SW480 (cell line): Measurements from ENCODE around the gene GSKIP.
"Not testable (repeated sequence)": the region's sequence is repeated elsewhere in the genome, so short reads cannot be mapped to it uniquely, and the experiment has no call there.

Experiments used
- DNase-seq: peaks from one replicate; pipeline ENCODE4 v3.0.0-alpha.2; 2016; ENCODE audit warnings: low spot score

The GSKIP gene, protein sequence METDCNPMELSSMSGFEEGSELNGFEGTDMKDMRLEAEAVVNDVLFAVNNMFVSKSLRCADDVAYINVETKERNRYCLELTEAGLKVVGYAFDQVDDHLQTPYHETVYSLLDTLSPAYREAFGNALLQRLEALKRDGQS

DNA sequence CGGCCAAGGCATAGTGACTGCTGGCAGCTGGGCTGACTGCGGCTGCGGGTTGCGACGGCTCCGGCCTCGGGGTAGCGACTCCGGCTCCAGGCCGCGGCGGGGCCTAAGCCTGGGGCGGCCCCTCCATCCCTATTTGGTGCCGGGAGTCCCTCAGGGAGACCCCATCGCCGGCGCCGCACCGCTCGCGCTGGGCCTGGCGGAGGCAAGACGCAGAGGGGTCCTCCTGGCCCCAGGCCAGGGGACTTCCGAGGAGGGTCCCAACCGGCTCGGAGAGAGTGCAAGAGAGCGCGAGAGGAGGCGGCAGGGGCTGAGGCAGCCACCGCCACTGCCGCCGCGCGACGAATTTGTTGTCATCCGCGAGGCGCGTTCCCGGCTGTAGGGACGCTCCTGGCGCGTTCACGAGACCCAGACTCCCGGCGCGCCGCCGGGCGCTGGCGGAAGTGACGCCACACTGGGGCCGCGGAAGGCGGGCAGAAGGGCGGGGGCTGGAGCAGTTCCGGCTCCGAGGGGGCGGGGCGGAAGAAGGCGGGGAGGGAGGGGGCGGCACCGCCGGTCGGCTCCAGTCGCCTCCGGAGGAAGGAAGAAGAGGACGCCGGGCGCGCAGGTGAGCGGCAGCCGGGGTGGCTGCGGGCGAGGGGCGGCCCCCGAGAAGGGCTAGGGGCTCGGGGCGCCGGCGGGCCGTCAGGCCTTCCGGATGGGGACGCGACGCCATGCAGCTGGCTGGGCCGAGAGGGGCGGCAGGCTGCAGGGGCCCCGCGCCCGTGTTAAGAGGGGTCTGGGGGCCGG is at the start of gene GSKIP, which contains the start of gene ATG2B:
TSS of gene GSKIP (plus strand) at position 562 of the 786 bp plus-strand sequence. CDS start 18,722 bp downstream, outside the sequence.
TSS of gene ATG2B (minus strand) at position 377 of the 786 bp plus-strand sequence. CDS start at position 12, 365 bp downstream.
- DNase-seq: peak; percentile 92

DNA sequence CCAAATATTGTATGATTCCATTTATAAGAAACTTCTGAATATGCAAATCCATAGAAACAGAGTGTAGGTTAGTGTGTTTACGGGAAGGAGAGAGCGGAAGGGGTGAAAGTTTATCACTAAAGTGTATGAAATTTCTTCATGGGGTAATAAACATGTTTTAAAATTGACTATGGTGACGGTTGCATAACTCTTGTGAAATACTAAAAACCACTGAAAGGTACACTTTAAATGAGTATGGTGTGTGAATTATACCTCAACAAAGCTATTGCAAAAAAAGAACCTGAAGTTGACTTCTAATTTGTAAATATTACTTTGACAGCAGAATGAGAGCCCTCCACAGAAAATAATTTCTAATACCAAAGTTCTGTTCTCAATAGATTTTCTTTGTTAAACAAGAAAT is 47.2 kb upstream of the GSKIP start:
- no peak for DNase-seq

DNA sequence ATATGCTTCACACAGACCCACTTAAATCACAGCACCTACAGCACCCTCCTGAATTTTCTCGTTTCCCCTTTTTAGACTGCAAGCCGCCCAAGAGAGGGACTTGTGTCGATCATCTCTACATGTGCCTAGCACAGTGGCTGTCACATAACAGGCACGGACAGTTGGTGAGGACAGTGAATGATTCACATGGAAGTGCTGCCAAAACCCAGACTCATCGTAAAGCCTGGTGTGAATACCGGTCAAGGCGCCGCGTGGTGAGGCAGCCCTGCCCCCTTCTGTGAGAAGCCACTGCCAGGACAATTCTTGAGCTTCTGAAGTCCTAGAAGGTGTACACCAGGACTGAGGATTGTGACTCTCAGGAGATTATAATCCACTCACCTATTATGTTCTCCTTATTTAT is 44.5 kb upstream of the GSKIP start:
- DNase-seq: no peak

DNA sequence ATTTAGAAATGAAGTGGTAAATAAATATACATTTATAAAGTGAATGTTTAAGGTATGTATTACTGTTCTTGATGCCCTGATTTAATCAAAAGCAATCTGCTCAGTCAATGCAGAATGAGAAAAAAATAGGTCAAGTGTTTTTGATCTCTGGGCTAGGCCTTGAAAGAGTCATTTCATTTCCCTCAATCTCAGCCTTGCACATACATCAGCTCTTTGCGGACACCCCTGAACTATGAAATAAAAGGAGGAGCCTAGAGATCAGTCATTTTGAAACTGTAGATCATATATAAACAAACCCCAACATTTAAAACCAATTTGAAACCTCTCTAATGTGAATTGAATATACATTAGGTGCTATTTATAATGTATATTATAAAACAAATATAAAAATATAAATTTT is 42.7 kb upstream of the GSKIP start:
- DNase-seq: no peak

DNA sequence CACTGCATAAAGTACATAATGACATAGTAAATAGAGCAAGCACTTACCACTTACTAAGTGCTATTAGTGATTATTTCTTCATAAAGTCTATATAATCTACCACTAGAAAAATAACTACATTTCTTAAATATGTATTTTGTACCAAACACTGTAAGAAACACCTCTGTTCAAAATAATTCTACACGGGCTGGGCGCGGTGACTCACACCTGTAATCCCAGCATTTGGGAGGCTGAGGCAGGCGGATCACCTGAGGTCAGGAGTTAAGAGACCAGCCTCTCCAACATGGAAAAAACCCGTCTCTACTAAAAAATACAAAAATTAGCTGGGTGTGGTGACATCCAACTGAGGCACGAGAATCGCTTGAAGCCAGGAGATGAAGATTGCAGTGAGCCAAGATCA is 39.1 kb upstream of the GSKIP start:
- no peak for DNase-seq

DNA sequence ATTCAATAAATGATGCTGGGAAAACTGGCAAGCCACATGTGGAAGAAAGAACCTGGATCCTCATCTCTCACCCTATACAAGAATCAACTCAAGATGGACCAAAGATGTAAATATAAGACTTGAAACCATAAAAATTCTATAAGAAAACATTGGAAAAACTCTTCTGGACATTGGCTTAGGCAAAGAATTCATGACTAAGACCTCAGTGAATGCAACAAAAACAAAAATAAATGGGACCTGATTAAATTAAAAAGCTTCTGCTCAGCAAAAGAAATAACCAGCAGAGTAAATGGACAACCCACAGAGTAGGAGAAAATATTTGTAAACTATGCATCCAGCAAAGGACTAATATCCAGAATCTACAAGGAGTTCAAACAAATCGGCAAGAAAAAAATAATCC is 24.8 kb upstream of the GSKIP start:
- no peak for DNase-seq

DNA sequence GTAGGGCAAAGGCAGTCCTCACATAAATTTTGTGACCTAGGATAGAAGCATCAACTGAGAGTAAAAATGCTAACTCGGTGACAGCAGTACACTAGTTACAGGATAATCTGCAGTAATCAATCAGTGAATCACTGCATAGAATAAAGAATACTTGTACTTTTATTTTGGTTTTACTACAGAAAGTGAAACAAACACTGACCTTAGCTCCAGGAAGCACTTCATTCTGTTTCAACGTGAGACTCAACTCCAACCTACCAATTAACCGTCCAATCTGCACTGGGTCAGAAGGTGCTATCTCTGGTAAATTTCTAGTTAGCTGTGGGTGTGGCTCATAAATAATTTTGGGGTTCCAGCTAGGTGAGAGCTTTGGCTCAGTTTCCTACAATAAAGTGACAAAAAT is 22.0 kb upstream of the GSKIP start:
- no peak for DNase-seq

DNA sequence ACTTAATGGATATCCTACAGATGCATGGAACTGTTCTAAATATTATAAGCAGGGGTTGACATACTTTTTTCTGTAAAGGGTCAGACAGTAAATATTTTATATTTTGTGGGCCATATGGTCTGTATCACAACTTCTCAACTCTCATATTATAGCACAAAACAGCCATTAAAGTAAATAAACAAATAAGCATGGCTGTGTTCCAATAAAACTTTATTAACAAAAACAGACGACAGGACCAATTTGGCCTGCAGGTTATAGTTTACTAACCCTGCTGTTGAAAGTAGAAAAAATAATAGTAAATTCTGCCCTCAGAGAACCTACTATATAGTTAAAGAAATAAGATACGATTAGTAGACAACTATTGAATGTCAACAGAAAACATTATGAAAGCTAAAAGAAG is 17.7 kb upstream of the GSKIP start:
- DNase-seq: no peak

DNA sequence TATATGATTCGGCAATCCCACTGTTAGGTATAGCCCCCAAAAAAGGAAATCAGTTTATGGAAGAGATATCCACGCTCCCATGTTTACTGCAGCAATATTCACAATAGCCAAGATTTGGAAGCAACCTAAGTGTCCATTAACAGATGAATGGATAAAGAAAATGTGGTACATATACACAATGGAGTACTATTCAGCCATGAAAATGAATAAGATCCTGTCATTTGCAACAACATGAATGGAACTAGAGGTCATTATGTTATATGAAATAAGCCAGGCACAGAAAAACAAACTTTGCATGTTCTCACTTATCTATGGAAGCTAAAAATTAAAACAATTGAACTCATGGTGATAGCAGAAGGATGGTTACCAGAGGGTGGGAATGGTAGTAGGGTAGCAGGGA is 15.4 kb upstream of the GSKIP start:
- DNase-seq: not testable (repeated sequence)

DNA sequence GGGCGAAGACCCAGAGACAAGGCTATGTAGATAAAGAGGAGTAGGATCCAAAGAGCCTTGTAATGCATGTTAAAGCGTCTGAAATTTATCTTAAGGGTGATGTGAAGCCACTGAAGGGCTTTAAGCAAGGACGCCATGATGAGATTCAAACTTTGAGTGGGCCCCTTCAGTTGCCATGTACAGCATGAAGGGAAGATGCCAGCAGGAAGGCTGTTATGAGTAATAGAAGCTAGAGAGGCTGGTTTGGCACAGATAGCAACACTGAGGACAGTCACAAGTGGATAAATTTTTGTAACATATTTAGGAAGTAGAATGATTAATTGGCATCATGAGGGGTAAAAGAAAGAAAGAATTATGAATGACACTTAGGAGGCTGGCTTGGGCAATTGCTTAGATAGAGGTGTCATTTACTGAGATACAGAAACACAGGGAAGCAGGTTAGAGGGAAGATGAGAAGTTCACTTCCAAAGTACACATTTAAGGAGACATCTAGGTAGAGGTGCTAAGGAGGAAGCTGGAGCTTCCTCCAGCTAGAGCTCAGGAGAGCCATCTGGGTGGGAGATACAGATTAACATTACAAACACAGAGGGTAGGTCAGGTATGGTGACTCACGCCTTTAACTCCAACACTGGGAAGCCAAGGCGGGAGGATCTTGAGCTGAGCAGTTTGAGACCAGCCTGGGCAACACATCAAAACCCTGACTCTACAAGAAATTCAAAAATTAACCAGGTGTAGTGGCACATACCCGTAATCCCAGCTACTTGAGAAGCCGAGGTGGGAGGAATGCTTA is 13.8 kb upstream of the GSKIP start:
- DNase-seq: no peak

DNA sequence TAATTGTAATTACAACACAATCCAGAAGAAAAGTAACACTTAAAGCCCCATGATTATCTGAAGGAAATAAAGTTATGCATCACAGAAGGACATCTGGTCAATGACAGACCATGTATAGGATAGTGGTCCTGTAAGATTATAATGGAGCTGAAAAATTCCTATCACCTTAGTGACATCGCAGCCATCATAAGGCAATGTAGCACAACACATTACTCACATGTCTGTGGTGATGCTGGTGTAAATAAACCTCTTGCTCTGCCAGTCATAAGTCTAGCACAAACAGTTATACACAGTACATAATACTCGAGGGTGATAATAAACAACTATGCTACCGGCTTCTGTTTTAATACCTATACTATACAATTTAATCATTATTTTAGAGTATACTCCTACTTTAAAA is 11.3 kb upstream of the GSKIP start:
- DNase-seq: no peak

DNA sequence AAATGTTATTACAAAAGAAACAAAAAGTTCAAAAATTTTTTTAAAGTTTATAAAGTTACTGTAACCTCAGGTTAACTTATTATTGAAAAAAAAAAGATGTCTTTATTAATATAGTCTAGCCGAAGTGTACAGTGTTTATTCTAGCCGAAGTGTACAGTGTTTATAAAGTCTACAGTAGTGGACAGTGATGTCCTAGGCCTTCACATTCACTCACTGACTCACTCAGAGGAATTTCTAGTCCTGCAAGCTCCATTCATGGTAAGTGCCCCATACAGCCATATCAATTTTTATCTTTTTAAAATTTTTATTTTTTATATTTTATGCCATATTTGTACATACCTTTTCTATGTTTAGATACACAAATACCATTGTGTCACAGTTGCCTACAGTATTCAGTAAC is 10.6 kb upstream of the GSKIP start:
- DNase-seq: no peak

DNA sequence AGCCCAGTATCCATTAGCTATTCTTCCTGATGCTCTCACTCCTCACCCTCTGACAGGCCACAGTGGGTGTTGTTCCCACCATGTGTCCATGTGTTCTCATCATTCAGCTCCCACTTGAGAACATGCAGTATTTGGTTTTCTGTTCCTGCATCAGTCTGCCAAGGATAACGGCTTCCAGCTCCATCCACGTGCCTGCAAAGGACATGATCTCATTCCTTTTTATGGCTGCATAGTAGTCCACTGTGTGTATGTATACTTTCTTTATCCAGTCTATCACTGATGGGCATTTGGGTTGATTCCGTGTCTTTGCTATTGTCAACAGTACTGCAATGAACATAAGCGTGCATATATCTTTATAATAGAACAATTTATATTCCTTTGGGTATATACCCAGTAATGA is 9.1 kb upstream of the GSKIP start:
- no peak for DNase-seq

DNA sequence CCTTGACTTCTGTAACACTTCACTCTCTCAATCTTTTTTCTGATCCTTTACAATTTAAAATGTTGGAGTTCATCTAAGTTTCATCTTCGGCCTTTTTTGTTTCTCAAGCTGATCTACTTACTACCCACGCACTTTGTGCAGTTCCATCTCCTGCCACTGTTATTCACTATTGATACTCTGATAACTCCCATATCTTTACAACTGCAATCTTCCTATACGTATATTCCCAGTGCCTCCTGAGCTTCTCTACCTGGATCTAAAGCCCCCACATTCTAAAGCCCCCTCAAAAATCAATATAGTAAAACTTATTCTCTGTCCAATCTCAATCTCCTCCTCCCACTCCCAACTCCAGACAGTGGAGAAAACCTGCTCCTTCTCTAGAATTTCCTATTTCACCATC is 6.1 kb upstream of the GSKIP start:
- DNase-seq: no peak

DNA sequence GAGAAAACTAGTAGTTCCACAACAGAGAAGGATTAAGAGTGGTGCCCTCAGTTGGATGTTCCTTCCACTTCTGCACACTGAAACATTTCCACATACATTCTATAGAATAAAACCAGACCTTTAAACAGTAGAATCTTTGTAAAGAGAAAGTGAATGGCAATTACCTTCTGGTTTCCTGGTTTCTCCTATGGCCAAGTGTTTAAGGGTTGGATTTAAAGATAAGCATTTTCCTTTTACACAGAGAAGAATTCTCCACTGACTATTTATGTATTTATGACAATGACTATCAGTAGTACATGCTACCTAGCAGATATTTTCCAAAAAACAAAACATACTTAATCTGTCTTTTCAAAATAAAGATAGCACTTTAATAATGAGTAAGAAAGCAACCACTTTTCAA is 3.4 kb upstream of the GSKIP start:
- no peak for DNase-seq

DNA sequence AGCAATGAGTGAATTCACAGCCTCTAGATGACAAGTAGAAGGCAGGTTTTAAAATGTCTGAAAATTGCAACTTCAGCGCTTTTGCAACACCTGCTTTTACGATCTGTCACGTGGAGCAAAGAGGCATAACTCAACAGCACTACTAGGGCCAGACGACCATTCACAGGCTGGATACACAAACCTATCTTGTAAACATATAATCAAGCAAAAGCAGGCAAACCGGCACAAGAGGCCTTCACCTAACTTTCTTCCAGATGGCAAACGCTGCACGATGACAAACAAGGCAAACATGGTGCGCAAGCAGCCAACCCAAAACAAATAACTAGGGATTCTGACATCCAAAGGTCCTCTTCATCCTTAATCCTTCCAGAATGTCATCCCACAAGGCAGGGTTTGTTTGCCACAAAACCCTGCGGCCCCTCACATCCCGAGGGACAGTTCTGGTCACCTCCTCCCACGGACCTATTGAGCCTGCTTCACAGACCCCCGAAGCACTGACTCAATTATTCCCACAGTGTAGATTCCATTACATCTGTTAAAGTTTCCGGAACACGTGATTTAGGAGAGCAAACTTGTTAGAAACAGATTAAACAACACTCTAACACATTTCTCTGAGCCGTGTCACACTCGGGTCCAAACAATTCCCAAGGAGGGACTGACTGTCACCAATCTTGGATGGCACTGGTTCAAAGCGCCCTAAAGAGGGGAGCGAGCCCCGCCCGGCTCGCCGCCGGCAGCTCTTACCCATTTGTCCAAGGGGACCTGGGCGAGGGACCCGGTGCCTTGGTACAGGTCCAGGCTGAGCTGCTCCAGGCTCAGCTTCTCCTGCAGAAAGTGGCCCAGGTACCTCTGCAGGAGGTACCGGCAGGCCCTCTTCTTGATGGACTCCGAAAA is 1.0 kb upstream of the GSKIP start:
- DNase-seq: peak; percentile 88

DNA sequence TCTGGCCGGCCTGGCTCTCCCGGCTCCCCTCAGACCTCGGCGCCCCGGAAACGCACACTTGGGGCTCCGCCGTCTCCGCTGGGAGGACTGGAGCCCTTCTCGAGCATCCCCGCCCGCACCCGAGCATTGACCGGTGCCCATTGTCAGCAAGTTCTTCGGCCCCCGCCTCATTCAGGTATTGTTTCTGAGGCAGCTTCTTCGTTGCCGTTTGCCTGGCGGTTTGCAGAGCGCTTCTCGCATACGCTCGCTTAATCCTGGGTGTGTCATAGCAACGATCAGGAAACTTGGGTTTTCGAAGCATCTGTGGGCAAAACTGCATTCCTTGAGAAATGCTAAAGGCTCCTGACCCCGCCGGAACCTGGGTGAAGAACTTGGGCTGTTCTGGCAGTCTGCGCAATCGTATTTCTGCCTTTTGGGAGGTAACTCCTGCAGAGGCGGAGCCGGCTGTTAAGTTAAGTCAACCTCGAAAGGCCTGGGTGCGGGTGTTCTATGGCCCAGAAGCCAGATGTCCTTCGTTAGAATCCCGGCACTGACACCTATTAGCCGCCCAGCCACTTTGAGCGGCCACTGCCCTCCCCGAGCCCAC is 518 bp downstream of the GSKIP start:
- DNase-seq: peak; percentile 62

DNA sequence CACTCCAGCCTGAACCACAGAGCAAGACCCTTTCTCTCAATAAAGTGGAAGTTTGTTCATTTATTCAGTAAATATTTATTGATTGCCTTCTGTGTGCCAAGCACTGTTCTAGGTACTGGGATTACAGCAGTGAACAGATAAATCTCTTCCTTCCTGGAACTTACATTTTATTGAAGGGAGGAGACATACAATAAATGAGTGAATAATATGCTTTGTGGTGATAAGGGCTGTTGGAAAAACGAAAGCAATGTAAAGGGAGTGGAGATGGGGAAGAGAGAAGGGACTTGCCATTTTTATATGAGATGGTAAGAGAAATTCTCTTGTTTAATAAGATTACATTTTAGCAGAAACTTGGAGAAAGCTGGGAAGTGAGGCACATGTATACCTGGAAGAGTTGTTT is 1.6 kb downstream of the GSKIP start:
- DNase-seq: no peak

DNA sequence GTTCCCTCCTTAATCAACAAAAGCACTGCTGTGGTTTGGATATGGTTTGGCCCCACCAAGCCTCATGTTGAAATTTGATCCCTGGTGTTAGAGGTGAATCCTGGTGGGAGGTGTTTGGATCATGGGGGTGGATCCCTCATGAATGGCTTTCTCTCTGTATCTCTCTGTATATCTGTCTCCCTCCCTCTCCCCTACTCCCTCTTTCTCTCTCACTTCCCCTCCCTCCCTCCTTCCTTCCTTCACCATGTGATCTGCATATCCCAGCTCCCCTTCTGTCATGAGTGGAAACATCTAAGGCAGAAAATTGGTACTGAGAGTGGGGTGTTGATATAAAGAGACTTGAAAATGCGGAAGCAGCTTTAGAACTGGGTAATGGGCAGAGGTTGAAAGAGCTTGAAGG is 5.2 kb downstream of the GSKIP start:
- peak; percentile 27 for DNase-seq

DNA sequence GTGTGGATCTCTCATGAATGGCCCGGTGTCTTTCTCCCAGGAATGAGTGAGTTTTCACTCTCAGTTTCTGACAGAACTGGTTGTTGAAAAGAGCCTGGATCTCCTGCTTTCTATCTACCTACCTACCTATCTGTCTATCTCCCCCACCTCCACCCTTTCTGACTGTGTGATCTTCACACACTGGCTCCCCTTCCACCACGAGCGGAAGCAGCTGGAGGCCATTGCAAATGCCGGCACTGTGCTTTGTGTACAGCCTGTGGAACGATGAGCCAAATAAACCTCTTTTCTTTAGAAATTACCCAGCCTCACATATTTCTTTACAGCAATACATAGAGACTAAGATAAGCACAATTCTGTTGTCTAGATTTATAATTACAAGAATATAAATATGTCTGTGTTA is 7.2 kb downstream of the GSKIP start:
- DNase-seq: no peak

DNA sequence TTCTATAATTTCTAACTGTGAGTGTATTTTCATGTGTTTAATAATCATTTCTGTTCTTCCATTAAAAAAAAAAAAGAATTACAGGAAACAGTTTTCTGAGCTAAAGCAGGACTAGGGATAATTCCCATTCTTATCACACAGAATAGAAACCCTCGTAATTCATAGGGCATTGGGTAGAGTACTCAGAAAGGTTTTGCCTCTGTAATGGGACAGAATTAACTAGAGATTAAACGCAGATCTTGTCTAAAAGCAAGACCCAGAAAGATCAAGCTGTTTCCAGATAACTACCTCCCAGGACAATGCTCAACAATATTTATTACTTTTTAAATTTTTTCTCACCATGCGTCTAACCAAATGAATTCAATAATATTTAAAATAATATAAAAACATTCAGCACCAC is 10.2 kb downstream of the GSKIP start:
- DNase-seq: no peak

DNA sequence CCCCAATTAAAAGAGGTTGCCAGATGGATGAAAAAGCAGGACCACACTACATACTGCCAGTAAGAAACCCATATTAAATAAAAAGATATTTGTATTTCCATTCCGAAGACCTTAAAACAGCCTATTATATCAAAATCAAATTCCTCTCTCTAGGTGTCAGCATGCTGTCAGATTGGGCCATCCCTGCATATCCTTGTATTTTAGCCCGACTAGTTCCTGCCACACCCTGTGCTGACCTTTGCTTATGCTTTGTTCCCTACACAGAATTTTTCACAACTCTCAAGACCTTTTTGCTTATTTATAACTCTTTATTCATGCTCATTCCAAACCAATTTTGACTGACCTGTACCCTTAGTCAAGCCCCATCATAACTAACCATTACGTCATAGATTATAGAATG is 12.8 kb downstream of the GSKIP start:
- peak; percentile 44 for DNase-seq
